Measurements from ENCODE around the gene ATP10B.

Gene ATP10B

DNA sequence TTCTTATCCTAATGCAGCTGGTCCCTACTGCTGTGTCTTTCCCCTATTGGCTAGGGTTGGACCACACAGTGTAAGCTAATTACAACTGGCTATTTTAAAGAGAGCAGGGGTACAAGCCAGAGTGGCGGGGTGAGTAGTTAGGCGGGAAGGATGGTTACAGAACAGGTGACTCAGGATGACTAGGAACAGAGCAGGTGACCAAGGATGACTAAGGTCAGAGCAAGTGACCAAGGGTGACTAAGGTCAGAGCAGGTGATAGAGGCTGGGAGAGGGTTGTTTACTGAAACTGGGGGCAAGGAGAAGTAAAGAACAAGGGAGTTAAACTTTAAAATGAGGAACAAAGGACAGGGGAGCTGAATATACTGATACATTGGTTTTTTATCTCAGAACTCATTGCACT lies 304.9 kb downstream of the ATP10B start:
- no peak for FAIRE-seq

DNA sequence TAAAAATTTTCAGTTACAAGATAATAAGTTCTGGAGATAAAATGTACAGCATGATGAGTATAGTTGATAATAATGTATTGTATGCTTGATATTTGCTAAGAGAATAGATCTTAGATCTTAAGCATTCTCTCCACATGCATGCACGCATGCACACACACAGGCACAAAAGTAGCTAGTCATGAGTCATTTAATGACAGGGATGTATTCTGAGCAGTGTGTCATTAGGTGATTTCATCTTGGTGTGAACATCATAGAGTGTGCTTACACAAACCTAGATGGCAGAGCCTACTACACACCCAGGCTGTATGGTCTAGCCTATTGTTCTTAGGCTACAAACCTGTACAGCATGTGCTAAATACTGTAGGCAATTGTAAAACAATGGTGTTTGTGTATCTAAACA lies 306.2 kb downstream of the ATP10B start:
- FAIRE-seq, result no peak

DNA sequence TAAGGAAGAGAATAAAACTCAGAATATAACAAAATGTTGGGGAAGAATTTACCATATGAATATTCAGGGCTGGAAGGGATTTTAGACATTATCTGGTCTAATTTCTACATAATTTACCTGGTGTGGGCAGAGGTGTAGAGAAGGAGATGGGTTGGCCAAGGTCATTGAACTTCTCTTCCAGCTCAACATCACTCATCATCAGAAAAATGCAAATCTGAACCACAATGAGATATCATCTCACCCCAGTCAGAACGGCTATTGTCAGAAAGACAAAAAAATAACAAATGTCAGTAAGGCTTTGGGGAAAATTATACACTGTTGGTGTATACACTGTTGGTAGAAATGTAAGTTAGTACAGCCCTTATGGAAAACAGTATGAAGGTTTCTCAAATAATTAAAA lies 308.6 kb downstream of the ATP10B start:
- no peak for FAIRE-seq

DNA sequence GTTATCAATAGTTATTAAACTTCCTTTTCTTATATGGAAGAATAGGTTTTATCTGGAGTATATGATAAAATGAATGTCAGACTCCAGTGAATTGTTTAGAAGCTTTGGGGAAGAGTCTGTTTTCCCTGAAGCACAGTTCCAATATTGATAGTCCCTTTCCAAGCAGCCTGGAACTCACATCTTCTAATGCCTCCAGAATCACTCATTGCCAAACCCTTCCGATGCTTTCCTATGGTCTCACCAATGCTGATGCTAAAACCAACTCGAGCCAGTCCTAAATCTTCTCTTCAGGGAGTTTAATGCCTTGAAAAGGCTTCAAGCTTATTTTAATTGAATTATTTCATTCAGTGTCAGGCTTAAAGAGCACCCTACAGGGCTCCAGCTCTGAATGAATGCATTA lies 309.2 kb downstream of the ATP10B start:
- no peak for FAIRE-seq

DNA sequence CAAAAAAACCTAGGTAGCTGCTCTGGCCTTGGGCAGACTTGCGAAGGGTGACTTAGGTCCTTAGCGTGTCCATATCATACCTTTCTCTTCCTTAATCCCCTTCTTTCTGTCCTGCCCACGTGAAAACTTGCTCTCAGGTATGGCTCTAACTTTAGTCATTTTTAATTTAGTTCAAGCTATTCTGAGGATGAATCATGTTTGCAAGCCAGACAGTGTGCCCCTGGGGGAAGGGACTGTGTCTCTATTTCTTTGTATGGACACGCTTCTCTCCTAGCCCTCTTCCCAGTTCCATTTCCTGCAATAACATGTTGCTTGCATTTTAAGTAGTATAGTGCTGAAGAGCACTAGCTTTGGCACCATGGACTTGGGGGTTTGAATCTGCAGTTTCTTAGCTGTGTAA lies 309.7 kb downstream of the ATP10B start:
- FAIRE-seq, result no peak

DNA sequence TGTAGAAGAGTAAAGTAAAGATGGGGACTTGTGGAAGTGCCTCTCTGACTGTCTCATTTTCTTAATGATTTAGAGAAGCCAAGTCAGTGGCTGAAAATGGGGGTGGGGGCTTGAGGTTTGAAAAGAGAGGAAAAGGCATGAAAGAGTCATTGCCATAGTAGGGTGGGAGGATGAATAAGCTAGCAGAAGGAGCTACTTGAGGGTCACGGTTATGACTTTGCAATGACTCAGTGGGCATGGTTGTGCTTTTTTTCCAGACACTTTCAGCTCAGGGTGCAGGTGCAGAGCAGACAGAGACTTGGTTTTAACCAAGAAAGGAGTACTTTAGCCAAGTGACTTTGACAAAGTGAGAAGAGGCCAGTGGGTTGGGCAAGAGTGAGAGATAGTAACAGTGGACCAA lies 312.6 kb downstream of the ATP10B start:
- no peak for FAIRE-seq

DNA sequence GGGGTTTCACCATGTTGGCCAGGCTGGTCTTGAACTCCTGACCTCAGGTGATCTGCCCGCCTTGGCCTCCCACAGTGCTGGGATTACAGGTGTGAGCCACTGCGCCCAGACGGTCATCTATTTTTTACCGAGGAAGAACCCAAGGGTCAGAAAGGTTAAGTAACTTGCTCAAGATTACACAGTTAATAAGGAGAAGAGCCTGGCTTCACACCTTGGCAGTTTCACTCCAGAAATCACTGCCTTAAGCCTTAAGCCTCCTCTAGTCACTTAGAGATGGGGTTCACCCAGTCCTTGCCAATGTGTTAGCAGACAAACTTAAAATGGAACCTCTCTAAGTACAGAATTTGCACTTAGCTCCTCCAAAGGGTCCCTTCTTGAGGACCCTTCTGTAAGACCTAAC lies 314.1 kb downstream of the ATP10B start:
- no peak for FAIRE-seq

DNA sequence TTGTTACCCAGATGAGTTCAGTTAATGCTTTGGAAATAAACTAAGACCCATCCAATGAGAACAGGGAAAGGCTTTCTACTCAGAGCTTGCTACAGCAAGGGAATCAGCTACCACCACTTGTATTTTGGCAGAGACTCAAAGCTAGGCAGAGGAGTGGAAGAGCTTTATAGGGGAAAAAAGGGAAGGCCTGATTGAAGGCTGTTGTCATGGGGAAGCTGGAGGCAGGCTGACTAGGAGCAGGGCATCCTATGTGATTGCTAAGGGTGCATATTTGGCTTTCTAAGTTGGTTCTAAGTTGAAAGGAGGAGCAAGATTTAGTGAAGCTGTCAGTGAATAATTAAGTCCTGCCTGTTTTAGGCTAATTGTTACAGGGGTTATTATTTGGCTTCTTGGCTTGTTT lies 314.9 kb downstream of the ATP10B start:
- no peak for FAIRE-seq

DNA sequence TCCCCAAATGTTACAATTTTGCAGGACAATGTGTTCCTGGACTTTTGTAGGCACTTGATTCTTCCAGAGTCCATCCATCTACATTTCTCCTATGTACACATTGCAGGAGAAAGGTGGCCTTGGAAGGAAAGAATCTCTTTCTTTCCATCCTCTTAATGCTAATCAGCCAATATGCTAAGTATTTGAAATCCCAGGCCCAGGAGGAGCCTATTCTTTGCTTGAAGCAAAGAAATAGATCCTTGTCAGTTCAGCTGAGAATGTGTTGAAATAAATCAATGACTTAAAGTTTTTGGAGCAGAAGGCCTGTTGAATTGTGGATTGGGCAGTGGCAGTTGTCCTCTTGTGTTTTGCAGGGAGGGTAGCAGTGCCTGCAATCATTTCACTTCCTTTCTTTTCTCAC lies 317.1 kb downstream of the ATP10B start:
- no peak for FAIRE-seq

DNA sequence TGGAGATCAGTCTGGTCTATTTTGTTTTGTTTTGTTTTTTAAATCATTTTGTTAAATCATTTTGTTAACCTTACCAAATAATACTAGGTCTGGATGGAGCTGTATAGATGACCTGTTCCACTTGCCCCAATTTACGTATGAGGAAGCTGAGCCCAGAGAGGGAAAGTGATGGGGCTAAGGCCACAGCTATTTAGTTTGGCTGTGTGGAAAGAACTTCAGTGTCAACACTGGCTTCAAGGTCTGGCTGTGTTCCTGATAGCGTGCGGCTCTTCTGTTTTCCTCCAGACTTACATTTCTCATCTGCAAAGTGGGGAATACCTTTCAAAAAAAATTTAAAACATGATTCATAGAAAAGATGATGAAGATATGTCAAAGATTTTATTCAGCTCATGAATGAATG lies 317.9 kb downstream of the ATP10B start:
- no peak for FAIRE-seq

DNA sequence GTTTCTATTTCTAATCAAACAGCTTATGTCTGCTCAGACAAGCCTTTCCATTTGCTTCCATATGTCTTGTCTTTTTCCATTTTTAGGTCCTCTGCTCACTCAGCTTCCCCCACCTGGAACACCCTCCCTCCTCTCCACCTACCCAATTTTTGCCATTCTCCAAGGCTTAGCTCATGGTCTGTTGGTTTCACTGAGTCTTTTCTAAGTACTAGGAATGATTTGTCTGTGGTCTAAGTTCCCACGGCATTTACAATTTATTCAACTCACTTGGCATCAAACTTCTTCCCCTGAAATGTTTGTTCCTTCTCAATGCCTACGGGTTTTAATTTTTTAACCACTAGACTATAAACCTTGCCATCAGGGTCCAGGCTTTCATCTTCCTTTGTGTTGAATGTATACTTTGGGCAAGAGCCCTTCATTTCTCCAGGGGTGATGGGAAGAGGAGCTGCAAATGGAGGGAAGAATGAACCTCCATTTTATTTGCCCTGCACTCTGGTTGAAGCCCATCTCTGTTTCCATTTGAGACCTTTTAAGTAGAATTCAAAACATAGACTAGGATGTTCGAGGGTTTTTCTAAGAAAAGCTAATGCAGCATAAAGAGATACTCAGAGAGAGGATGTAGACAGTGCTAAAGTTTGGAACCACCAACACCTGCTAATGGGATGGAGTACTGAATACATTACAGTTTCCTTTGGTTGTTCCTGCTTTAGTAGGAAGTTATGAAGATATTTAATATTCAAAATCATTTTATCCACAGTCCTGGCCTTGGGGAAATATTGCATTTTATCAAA lies 326.3 kb downstream of the ATP10B start:
- no peak for FAIRE-seq

DNA sequence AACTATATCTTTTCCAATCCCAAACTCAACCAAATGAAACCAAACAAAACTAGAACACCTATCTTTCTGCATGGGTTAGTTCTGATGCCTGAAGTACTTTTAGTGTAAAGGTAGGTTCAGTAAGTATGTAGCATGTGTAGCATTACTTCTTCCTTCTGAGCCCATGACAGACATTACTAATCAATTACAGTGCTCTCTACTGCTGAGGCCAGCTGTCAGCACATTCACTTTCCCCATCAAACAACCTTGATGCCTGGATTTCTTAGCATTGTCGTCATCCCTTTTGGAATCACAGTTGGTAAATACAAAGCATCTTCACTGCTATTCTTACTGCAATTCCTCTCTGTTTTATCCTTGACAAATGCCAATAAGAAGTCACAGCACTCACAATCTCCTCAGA lies 327.2 kb downstream of the ATP10B start:
- no peak for FAIRE-seq

DNA sequence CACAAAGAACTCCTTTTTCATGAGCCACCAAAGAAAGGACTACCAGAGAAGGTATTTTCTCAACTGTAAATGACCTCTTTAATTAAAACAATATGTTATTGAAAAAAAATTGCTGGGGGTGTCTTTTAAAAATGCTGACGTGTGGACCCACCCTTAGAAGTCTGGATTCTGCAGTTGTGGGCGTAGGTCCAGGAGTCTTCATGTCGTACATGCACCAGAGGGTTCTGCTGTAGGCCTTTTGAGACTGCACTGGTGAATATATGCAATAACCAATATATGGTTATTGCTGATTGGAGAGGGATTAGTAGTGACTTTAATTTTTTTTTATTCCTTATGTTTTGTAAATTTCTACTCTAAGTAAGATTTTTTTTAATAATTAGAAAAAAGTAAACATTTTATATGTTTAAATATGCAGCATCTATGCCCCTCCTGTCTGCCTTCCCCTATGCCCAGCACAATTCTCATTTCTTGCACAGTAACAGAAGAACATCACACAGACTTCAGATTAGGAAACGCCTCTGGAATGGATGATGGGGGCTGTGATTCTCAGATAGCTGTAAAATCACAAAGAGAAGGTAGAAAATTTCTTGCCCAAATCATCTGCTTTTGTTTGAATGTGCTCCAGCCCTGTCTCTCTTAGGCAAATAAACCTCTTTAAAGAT lies 328.4 kb downstream of the ATP10B start:
- no peak for FAIRE-seq

DNA sequence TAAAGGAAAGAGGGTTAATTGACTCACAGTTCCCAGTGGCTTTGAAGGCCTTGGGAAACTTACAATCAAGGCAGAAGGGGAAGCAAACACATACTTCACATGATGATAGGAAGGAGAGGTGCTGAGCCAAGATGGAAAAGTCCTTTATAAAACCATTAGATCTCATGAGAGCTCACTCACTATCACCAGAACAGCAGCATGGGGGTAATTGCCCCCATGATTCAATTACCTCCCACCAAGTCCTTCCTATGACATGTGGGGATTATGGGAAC lies 330.7 kb downstream of the ATP10B start:
- no peak for FAIRE-seq

DNA sequence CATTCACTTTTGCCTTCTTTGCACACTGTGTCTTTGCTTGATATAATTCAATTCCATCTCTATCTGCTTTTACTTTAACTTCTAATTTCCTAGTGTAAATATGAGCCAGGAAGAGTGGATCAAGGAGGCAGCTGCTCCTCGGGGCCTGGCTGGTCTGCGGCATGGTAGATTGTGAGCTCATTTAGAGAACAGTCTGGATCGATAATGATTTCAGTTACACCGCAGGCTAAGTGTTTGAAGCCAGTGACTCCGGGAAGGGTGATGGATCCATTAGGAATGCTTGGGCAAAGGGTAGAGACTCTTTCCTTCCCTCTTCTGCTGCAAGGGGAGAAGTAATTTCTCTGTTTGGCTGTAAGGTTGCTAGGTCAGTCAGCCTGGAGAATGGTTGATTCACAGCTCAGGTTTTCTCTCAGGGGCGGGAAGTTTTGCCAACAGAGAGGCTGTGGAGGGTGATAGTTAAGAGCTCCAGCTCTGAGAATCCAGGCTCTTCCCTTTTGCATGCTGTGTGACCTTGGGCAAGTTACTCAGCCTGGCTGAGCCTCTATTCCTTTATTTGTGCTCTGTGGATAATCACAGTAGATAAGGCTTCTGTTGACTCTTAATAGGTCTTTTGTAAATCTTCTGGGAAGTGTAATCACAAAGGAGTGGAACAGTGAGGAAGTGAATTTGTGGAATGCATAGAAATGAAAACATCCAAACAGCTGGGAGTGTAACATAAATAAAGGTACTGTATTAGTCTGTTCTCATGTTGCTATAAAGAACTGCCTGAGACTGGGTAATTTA lies 331.2 kb downstream of the ATP10B start:
- no peak for FAIRE-seq

DNA sequence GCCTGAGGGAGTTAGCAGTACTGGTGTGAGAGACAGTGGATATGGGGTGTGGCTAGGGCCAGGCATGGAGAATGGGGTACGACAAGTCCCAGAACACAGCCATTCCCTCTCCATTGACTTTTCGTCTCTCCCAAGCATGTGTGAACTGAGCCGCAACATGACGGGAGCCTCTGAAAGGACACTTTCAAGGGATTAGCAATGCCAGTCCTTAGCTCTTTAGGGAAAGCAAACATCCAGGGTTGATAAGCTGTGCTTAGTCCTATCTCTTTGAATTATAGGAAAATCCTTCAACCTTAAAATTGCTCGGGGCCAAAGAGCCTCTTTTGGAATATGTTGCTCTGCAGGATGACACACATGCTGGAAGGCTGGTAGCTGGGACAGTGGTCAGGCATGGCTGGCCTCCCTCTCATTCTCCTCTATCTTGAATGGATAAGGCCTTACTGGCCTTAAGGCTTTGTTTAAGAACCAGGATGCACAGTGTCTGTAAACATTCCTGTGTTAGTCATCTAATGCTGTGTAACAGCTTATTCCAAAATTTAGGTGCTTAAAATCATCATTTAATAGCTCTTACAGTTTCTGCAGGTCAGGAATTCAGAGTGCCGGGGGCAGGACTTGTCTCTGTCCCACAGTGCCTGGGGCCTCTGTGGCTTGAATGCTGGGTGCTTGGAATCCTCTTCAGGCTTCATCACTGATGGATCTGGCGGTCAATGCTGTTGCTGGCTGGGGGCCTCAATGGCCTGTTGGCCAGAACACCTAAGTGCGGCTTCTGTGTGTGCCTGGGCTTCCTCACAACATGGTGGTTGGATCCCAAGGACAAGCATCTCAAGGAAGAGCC lies 335.1 kb downstream of the ATP10B start:
- no peak for FAIRE-seq

DNA sequence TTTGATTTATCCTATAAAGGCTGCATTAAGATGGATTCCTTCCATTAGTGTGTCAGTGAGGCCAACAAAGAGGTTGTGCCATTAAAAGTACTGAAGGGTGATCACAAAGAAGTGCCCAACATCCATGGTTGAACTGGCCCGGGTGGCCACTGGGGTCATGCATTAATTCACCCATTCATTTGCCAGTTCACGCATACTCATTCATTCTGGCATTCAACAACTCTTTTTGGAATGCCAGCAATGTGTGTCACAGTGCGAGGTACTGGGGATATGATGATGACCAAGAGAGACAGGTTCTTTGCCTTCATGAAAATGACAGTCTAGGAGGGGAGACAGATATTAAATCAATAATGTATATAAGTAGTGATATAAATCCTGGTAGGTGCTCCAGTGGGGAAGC lies 337.1 kb downstream of the ATP10B start:
- FAIRE-seq, result no peak

DNA sequence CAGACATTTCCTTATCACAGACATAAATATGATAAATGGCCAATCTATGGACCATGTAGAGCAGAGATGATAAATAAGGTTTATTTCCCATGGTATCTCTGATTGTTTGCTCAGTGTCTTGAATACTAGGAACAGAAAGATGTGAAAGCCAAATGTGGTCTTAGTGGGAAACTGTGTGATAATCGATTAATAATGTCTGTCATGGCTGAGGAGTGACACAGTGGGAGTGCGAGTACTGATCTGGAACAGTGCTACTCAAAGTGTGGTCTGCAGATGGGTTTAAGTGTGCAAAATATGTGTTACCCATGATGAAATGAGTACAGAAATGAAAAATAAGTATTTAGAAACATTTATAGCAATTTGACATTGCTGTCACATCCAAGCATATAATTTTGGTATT lies 337.8 kb downstream of the ATP10B start:
- no peak for FAIRE-seq

DNA sequence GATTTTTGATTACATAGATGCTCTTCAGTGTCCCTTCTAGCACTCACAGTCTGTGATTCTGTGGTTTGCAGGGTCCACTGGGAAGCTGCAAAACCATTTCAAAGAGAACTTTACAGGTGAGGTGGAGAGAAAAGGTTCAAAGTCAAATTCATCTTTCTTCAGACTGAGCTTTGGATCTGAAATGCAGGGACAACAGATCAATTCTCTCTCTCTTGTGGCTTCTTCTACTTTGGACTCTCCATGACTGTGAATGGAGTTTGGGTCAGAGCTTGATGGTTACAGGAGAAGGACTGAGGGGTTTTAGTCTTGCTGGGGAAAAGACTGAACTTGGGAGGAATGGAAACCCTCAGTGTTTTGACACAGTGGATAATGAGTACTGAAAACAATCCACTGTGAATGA lies 338.5 kb downstream of the ATP10B start:
- FAIRE-seq, result no peak

All from colon (tissue), 2 donors.